ENCODE results near the gene ZMIZ2.

The ZMIZ2 gene

DNA sequence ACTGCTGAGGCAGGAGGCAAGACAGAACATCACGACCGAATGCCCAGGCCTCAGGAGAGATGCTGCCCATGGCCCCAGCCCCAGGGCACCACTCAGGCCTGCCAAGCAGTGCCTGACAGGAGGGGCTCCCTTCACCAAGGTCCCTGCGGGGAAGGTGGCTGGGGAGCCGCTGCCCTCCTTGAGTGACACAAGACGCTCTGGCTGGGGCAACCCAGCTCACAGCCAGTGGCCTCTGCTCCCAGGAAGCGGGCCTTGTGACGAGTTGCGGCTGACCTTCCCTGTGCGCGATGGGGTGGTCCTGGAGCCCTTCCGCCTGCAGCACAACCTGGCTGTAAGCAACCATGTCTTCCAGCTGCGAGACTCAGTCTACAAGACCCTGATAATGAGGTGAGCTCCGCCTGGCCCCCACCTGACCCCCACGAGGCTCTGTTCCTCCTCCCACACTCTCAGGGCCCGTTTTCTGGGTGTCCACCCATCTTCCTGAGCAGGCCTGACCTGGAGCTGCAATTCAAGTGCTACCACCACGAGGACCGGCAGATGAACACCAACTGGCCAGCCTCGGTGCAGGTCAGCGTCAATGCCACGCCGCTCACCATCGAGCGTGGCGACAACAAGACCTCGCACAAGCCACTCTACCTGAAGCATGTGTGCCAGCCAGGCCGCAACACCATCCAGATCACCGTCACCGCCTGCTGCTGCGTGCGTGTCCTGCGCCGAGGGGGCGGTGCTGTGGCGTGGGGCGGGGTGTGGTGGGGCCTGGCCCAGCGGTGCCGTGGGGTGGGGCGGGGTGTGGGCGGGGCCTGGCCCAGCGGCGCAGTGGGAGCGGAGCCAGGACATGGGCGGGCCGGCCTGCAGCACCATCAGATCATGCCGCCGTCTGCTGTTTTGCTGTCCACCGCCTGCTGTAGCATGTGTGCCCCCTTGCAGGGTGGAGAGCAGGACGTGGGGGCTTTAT lies 12.8 kb downstream of the ZMIZ2 start:
- CTCF ChIA-PET = interaction anchor here (1.0 kb wide), 1 partner anchor 10 kb away, joined by 3 read pairs; no protein-coding TSS in a partner anchor
- TF ChIP-seq, protein P1, sequence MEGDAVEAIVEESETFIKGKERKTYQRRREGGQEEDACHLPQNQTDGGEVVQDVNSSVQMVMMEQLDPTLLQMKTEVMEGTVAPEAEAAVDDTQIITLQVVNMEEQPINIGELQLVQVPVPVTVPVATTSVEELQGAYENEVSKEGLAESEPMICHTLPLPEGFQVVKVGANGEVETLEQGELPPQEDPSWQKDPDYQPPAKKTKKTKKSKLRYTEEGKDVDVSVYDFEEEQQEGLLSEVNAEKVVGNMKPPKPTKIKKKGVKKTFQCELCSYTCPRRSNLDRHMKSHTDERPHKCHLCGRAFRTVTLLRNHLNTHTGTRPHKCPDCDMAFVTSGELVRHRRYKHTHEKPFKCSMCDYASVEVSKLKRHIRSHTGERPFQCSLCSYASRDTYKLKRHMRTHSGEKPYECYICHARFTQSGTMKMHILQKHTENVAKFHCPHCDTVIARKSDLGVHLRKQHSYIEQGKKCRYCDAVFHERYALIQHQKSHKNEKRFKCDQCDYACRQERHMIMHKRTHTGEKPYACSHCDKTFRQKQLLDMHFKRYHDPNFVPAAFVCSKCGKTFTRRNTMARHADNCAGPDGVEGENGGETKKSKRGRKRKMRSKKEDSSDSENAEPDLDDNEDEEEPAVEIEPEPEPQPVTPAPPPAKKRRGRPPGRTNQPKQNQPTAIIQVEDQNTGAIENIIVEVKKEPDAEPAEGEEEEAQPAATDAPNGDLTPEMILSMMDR (IDR thresholded peaks at IDR 0.05; ENCODE audit: insufficient read depth, low read length, missing control alignments) = no peak
- H3K4me3 ChIP-seq (ENCODE audit: low read depth, low read length) = no peak overlapping the region
- DNase-seq (ENCODE audit: low read depth, low spot score) = no peak
- POLR2A ChIA-PET = no interaction called here

DNA sequence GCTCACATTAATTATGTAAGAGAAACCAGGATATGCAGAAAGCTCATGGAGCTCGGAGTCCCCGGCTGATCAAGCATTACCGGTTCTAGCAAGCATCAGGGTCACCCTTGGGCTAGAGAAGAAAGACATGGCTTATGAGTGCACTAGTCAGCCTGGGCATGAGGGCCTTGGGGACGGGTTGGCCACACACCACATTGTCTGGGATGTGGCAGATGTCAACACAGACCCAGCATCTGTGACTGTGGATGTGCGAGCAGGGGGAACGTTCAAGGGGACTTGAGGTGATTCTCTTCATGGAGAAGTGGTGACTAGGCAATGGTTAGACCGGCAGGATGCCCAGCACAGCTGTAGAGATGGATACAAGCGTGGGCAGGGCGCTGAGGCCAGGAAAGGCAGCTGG lies 13.7 kb downstream of the ZMIZ2 start:
- no peak overlapping the region for H3K4me3 ChIP-seq (ENCODE audit: low read depth, low read length)
- TF ChIP-seq, protein P1 (IDR thresholded peaks at IDR 0.05; ENCODE audit: insufficient read depth, low read length, missing control alignments) = no peak
- DNase-seq (ENCODE audit: low read depth, low spot score) = no peak
- ChIA-PET POLR2A (interaction anchor here (0.6 kb wide), 1 partner anchor 29 kb away, joined by 3 read pairs; no protein-coding TSS in a partner anchor), CTCF (interaction anchor here (1.0 kb wide), 1 partner anchor 11 kb away, joined by 4 read pairs; no protein-coding TSS in a partner anchor)

DNA sequence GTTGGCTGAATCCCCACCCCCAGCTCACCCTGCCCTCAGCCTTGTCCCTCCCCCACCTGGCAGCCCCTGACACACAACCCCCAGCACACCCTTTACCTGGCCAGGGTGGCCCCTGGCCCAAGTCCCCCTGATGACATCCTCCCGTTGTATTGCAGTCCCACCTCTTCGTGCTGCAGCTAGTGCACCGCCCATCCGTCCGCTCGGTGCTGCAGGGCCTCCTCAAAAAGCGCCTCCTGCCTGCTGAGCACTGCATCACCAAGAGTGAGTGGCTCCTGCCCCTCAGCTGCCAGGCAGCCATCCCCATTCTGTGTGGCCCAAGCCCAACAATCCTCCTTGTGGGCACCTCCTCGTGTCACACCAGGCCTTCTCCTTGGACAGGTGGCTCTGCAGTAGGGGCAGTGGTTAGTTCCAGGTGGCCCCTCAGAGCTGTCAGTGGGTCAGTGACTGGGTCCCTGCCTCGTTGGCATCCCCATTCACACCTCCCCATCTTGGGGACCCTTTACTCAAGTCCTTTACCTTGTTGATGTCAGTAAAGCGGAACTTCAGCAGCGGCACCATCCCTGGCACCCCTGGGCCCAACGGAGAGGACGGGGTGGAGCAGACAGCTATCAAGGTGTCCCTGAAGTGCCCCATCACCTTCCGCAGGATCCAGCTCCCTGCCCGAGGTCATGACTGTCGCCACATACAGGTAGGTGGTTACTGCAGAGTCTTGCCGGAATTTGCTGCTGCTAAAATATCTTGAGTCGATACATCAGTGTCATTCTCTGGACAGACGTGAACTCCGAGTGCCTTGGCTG lies 14.3 kb downstream of the ZMIZ2 start:
- ChIA-PET POLR2A (interaction anchor here (0.6 kb wide), 1 partner anchor 29 kb away, joined by 3 read pairs; no protein-coding TSS in a partner anchor), CTCF (interaction anchor here (1.0 kb wide), 1 partner anchor 12 kb away, joined by 4 read pairs; no protein-coding TSS in a partner anchor)
- no peak overlapping the region for H3K4me3 ChIP-seq (ENCODE audit: low read depth, low read length)
- TF ChIP-seq, protein P1 (IDR thresholded peaks at IDR 0.05; ENCODE audit: insufficient read depth, low read length, missing control alignments) = no peak
- DNase-seq (ENCODE audit: low read depth, low spot score) = no peak

- CTCF ChIA-PET = no interaction called here
- POLR2A ChIA-PET = no interaction called here
Observed at GRCh38 chr7:44764081-44764480, 15.4 kb downstream of the ZMIZ2 start.

DNA sequence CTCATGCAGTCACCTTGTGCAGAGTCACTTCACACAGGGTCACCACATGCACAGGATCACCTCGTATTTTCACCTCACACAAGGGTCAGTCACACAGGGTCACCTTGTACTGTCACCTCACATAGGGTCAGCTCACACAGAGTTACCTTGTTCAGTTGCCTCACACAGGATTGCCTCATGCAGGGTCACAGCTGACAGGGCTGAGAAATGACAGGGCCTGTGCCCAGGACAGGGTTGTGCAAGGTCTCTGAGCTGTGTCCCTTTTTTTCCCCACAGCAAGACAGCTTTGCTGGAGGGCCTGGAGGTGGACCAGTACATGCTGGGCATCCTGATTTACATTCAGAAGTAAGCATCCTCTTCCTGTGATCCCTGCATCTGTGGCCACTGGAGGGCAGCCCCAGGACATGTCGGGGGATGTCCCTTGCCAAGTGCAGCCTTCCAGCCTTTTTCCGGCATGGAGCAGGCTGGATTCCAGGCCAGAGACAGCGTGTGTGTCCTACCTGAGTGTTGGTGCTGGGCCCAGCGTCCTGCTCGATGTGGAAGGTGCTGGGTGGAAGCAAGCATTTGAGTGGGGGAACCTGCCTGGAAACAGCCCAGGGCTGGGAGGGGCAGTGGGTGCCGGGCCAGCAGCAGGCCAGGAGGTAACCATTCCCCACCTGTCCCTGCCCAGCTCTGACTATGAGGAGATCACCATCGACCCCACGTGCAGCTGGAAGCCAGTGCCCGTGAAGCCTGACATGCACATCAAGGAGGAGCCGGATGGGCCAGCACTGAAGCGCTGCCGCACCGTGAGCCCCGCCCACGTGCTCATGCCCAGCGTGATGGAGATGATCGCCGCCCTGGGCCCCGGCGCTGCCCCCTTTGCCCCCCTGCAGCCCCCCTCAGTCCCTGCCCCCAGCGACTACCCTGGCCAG lies 16.3 kb downstream of the ZMIZ2 start:
- no peak overlapping the region for H3K4me3 ChIP-seq (ENCODE audit: low read depth, low read length)
- DNase-seq (ENCODE audit: low read depth, low spot score) = no peak
- POLR2A ChIA-PET = no interaction called here
- TF ChIP-seq, protein P1 (IDR thresholded peaks at IDR 0.05; ENCODE audit: insufficient read depth, low read length, missing control alignments) = no peak
- CTCF ChIA-PET = interaction anchor here (0.9 kb wide), 1 partner anchor 10 kb away, joined by 3 read pairs; no protein-coding TSS in a partner anchor

More at GRCh38 chr7:44764081-44764480, 15.4 kb downstream of the ZMIZ2 start:
- TF ChIP-seq, protein P1 (IDR thresholded peaks at IDR 0.05; ENCODE audit: insufficient read depth, low read length, missing control alignments) = no peak
- H3K4me3 ChIP-seq (ENCODE audit: low read depth, low read length) = no peak overlapping the region
- DNase-seq (ENCODE audit: low read depth, low spot score) = no peak
